PC-9 (cell line): Measurements from ENCODE around the gene CNTNAP2.

Source experiments
- EZH2 ChIP-seq: fragments of 200-600 bp; sonication (generic); IDR thresholded peaks from 2 replicates; pipeline ENCODE4 v1.8.0; 2017; ENCODE audit warnings: antibody characterized with exemption, low read depth
- TF ChIP-seq, protein P1 (sequence below): fragments of 200-600 bp; sonication (generic); conservative IDR thresholded peaks from 2 replicates; pipeline ENCODE4 v1.6.1; 2017; ENCODE audit warnings: mixed run types, antibody characterized with exemption, mild to moderate bottlenecking, moderate library complexity

DNA sequence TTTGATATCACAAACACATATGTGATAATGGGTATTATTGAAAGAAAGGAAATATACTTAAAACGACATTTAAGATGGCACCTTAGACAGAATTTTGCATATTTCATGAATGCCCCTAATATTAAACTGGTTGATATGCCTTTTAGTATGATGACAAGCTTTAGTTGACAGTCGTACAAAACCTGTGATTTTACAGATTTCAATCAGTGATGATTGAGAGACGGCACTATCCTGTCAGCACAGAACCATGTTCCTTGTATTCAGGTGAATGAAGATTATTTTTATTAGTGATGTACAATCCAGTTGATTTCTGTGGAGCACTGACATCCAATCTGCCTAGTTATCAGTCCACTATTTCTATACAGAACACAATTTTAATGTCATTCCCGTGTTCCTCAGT, 333.0 kb downstream of the CNTNAP2 start:
- TF ChIP-seq, protein P1, sequence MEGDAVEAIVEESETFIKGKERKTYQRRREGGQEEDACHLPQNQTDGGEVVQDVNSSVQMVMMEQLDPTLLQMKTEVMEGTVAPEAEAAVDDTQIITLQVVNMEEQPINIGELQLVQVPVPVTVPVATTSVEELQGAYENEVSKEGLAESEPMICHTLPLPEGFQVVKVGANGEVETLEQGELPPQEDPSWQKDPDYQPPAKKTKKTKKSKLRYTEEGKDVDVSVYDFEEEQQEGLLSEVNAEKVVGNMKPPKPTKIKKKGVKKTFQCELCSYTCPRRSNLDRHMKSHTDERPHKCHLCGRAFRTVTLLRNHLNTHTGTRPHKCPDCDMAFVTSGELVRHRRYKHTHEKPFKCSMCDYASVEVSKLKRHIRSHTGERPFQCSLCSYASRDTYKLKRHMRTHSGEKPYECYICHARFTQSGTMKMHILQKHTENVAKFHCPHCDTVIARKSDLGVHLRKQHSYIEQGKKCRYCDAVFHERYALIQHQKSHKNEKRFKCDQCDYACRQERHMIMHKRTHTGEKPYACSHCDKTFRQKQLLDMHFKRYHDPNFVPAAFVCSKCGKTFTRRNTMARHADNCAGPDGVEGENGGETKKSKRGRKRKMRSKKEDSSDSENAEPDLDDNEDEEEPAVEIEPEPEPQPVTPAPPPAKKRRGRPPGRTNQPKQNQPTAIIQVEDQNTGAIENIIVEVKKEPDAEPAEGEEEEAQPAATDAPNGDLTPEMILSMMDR, result no peak
- TF ChIP-seq EZH2, result no peak
